ENCODE data around the gene IPO8. TPM values are rescaled to one million over a fixed set of nuclear protein-coding genes. Genes with fewer than 3 reads are reported as not detected.

The IPO8 gene
- total RNA-seq, 4 donors from 2014 or later, result 27.7 to 51.5 (median 38.9) TPM

DNA sequence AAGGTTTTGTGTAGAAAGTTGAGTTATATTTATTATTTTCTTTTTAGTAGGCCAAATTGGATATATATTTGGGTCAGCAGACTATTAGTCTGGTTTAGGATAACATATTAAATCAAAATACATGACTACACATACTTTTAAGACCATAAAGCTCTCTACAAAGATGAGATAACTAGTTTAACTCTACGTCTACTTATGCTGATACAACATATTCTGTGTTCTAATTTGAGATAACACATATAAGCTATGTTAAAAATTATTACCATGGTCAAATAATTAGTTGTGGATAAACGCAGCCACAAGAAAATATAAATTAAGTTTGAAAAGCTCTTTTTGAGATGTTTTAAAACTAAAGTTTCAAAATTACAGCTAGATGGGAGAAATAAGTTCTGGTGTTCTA, 55.3 kb downstream of the IPO8 start:
- TF ChIP-seq, protein P1, sequence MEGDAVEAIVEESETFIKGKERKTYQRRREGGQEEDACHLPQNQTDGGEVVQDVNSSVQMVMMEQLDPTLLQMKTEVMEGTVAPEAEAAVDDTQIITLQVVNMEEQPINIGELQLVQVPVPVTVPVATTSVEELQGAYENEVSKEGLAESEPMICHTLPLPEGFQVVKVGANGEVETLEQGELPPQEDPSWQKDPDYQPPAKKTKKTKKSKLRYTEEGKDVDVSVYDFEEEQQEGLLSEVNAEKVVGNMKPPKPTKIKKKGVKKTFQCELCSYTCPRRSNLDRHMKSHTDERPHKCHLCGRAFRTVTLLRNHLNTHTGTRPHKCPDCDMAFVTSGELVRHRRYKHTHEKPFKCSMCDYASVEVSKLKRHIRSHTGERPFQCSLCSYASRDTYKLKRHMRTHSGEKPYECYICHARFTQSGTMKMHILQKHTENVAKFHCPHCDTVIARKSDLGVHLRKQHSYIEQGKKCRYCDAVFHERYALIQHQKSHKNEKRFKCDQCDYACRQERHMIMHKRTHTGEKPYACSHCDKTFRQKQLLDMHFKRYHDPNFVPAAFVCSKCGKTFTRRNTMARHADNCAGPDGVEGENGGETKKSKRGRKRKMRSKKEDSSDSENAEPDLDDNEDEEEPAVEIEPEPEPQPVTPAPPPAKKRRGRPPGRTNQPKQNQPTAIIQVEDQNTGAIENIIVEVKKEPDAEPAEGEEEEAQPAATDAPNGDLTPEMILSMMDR (IDR thresholded peaks at IDR 0.05; ENCODE audit: low read depth), result no peak

DNA sequence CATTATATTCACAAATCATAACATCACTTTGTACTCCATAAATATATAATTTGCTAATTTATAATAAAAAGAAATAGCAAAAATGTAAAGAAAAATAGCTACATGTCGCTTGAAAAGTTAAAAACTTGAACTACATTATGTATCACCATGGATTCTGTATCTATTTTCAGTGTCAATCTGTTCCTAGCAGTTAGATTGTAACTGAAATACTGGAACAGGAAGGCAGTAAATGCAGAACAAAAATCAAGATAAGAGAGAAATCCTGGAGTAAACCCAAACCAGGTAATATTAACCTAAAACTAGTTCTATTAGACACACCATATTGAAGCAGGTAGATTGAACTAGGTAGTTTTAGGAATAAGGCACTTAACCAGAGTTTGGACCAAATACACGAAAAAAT, 60.3 kb downstream of the IPO8 start:
- TF ChIP-seq, protein P1 (IDR thresholded peaks at IDR 0.05; ENCODE audit: low read depth), result no peak

DNA sequence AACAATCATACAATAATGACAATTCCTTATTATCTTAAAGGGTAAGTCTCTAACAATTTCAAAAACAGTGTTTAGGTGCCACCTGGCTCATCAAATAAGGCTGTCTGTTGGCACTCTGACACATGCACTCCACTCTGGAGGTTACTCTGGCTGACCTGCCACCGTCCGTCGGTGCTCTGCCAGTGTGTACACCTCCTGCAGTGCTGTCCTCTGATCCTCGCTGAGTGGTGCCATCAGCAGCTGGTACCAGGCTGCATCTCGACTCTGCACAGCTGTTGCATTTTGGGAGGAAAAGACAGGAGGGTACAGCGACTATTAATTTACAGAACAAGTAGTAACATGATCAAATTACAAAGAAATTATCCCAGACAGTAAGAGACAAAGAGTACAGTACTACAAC, 63.9 kb downstream of the IPO8 start:
- TF ChIP-seq, protein P1 (IDR thresholded peaks at IDR 0.05; ENCODE audit: low read depth), result no peak

DNA sequence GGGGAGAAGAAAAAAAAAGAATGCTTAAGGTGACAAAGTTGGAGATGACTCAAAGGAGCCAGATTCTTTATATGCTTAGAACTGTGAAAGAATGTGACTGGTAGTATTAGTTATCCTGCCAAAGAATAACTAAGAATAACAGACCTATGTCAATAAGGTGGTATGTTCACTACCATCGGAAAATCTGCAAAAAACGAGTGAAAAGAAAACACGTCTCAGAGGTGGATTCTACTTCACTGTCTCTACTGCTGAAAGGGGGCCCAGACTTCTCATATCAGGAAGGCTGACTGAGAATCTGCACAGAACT, 64.7 kb downstream of the IPO8 start:
- TF ChIP-seq, protein P1 (IDR thresholded peaks at IDR 0.05; ENCODE audit: low read depth), result no peak

DNA sequence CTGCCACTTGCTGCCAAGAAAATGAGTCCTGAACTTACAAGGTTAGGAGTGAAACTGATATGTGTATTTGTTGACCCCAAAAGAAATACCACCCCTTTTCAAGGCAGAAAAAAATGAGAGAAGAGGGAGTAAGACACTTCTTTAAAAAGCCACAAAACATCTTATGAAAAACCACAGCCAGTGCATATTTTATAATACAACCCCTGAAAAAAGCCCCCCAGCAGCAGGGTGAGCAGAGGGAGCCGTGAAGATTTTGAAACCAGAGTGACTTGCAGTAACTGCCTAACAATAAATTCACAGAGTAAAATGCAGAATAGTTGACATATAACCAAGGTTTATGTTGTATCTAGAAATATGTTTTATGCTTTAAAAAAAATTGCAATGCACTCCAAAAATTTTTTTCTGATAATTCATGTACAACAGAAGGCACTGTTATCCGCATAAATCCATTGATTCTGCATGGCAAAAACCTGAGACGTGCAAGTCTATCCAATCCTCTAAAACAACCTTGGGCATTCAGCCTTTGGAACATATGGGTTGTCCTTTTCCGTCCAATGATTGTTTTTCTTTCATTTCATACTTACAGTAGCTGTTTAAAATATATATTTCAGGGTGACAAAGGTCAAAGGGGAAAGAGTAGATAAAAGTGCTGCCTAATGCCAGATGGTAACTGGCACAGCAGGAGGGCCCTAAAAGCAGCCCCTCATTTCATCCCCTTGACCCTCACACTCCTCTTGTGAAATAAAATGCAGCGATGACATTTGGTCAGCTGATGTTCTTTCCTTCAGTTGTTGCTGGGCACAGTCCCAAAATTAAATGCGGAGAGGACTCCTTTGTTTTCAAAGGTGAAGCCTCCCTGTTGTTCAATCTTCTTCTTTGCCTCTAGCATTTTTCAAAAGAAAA, 65.3 kb downstream of the IPO8 start:
- TF ChIP-seq, protein P1 (IDR thresholded peaks at IDR 0.05; ENCODE audit: low read depth), result no peak

DNA sequence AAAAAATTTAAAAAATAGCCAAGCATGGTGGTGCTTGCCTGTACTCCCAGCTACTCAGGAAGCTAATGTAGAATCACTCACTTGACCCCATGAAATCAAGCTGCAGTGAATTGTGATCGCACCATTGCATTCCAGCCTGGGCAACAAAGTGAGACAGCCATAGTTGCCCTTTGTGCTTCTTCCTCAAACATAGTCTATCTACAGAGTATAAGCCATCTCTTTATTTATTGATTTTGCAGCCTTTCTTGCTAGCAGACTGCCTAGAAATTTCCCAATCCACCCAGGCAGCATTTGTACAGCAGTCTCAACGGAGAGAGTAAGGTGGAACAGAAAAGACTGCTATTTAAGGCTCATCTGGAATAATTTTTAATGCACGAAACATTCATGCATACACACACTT, 68.8 kb downstream of the IPO8 start:
- TF ChIP-seq, protein P1 (IDR thresholded peaks at IDR 0.05; ENCODE audit: low read depth), result no peak

DNA sequence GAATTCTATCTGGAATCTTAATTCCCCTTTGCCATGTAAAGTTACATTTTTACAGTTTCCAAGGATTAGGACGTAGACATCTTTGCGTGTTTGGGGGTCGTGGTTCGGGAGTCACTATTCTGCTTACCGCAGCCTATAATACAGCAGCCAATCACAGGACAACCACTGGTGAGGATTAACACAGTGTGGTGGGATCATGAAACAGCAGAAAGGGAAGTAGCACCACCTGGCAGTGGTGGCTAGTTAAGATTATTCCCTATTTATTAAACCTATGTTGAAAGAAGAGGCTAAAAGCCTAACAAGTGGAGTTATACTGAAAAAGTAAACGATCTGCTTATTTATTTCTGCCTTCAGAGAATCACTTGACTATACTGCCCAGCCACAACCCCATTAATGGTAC, 71.7 kb downstream of the IPO8 start:
- TF ChIP-seq, protein P1 (IDR thresholded peaks at IDR 0.05; ENCODE audit: low read depth), result no peak
